Keratinocyte (primary cell): ENCODE measurements around the gene STAC. TPM values are rescaled to one million over a fixed set of nuclear protein-coding genes. Genes with fewer than 3 reads are reported as not detected.

Experiments used
- DNase-seq: peaks from one replicate; pipeline ENCODE4 v3.0.0-alpha.2; 2011; ENCODE audit warnings: low read depth, missing footprints, low spot score
- FAIRE-seq: peaks from 2 replicates; lab custom pipeline; 2011; peaks lifted over from hg19 to GRCh38; lab: Jason Lieb, UNC
- H2AFZ ChIP-seq: 2 replicates; pipeline ENCODE4 v1.6.0; 2012; ENCODE audit warnings: low read length, control low read depth, inconsistent platforms; ENCODE audit not compliant: control insufficient read depth
- H3K27ac ChIP-seq: 2 replicates; pipeline ENCODE4 v1.5.1; 2011; ENCODE audit warnings: low read length; ENCODE audit not compliant: control insufficient read depth, insufficient read depth
- H3K27me3 ChIP-seq: 3 replicates; pipeline ENCODE4 v1.6.0; 2011; ENCODE audit warnings: low read length; ENCODE audit not compliant: control insufficient read depth, insufficient read depth; ENCODE audit errors: extremely low read depth
- H3K36me3 ChIP-seq, 2 experiments: 2 replicates in 1 of 2; 3 replicates in 1 of 2; pipeline ENCODE4 v1.5.1; 2011; ENCODE audit warnings: low read length in 2 of 2, mild to moderate bottlenecking in 1 of 2; ENCODE audit not compliant: control insufficient read depth in 2 of 2, insufficient read depth in 2 of 2; ENCODE audit errors: extremely low read depth in 1 of 2
- H3K4me1 ChIP-seq: 3 replicates; pipeline ENCODE4 v1.5.1; 2011; ENCODE audit warnings: low read length; ENCODE audit not compliant: control insufficient read depth, insufficient read depth; ENCODE audit errors: extremely low read depth
- H3K4me2 ChIP-seq: 3 replicates; pipeline ENCODE4 v1.6.0; 2011; ENCODE audit warnings: low read depth, low read length; ENCODE audit not compliant: control insufficient read depth, insufficient read depth; ENCODE audit errors: extremely low read depth
- H3K4me3 ChIP-seq, 3 experiments: fragments of 200-600 bp in 1 of 3; sonication (generic) in 1 of 3; 2 replicates in 2 of 3; 3 replicates in 1 of 3; pipeline ENCODE4 v1.5.1; 2011 to 2016; ENCODE audit warnings: low read length in 3 of 3, mild to moderate bottlenecking in 3 of 3, control low read depth in 2 of 3, inconsistent platforms in 1 of 3, low read depth in 1 of 3, mixed read lengths in 1 of 3, mixed run types in 1 of 3, moderate library complexity in 1 of 3; ENCODE audit not compliant: control insufficient read depth in 2 of 3, insufficient read depth in 2 of 3; ENCODE audit errors: extremely low read depth in 1 of 3
- H3K79me2 ChIP-seq: 2 replicates; pipeline ENCODE4 v1.6.0; 2012; ENCODE audit warnings: low read length; ENCODE audit not compliant: control insufficient read depth, insufficient read depth
- H3K9ac ChIP-seq: 3 replicates; pipeline ENCODE4 v1.6.0; 2011; ENCODE audit warnings: low read length; ENCODE audit not compliant: control insufficient read depth, insufficient read depth; ENCODE audit errors: extremely low read depth
- H3K9me1 ChIP-seq: 3 replicates; pipeline ENCODE4 v1.6.0; 2011; ENCODE audit warnings: low read length; ENCODE audit not compliant: control insufficient read depth, insufficient read depth; ENCODE audit errors: extremely low read depth
- H3K9me3 ChIP-seq: 2 replicates; pipeline ENCODE4 v1.5.1; 2012; ENCODE audit warnings: low read depth, low read length; ENCODE audit not compliant: control insufficient read depth
- H4K20me1 ChIP-seq: 3 replicates; pipeline ENCODE4 v1.6.0; 2011; ENCODE audit warnings: low read length; ENCODE audit not compliant: control insufficient read depth, insufficient read depth; ENCODE audit errors: extremely low read depth
- CTCF ChIP-seq, 3 experiments: IDR thresholded peaks in 1 of 3; conservative IDR thresholded peaks in 1 of 3; optimal IDR thresholded peaks in 1 of 3; 2 replicates in 2 of 3; 3 replicates in 1 of 3; pipeline versions ENCODE3 to v1.5.1; 2011; ENCODE audit warnings: low read length in 3 of 3, mild to moderate bottlenecking in 3 of 3, moderate library complexity in 2 of 3, control low read depth in 1 of 3, inconsistent platforms in 1 of 3; ENCODE audit not compliant: insufficient read depth in 2 of 3; ENCODE audit errors: extremely low read depth in 1 of 3
- EZH2 ChIP-seq: IDR thresholded peaks from one replicate; pipeline ENCODE4 v1.6.1; 2012; ENCODE audit warnings: inconsistent platforms, mild to moderate bottlenecking, low read length, moderate library complexity
- dilution Hi-C: fragments of 300-500 bp; cut with MboI; formaldehyde crosslinking; loops from one replicate; pipeline ENCODE4 v1.7.0; 2020; ENCODE audit warnings: low sequenced_read_pairs; ENCODE audit not compliant: extremely low pct_ligation_motif_present
- polyA plus RNA-seq, 5 experiments: library from polyadenylated mRNA; depleted of rRNA in 3 of 5; stranded (reverse) in 3 of 5; stranded (forward) in 1 of 5; unstranded in 1 of 5; fragments of >200 nt; gene quantifications; 1 replicate in 1 of 5; 2 replicates in 3 of 5; 3 replicates in 1 of 5; pipeline versions ENCODE4 v1.2.1 to v1.2.3, GENCODE V29; 2011 to 2012; ENCODE audit warnings: missing spikeins in 2 of 5, low read depth in 1 of 5, low replicate concordance in 1 of 5

The STAC gene
- polyA plus RNA-seq, 1 donor (not counting 4 experiments of a cell fraction or from before 2014, with no cell fraction given) = 7.9 TPM

DNA sequence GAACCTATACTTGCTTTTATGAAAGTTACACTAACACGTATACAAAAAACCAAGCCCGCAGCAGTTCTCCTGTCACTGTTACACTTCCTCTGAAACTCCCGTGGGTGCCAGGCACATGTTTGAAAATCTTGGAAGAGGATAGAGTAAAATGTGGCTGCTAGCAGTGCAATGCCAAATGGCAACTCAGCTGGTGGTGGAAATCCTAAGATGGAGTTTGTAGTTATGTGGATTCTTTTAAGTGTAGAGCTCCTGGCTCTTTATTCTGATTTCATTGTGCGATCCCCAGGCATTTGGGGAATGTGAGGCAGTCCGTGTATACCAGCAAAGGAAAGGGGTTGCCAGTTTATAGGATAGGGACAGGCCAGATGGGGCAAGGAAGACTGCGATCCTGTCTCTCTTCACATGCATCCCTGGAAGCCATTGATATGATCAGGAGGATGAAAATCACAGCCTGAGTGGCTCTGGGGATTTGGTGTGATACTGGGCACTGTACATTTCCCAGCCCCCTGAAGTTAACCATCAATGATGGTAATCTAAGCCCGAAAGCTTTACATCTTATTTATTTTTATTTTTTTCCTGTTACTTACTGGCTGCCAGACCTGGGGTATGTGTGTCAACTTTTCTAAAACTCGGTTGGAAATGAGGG lies 1.1 kb downstream of the STAC start:
- H3K9me1 ChIP-seq = no peaks in the 10 kb centered on the region
- H3K79me2 ChIP-seq = peaks cover 5% of the 10 kb centered on the region
- TF ChIP-seq EZH2 = no peak
- TF ChIP-seq CTCF (optimal IDR thresholded peaks at IDR 0.05 in 1 of 3, IDR thresholded peaks at IDR 0.05 in 1 of 3, conservative IDR thresholded peaks at IDR 0.05 in 1 of 3; ENCODE audit: extremely low read depth in 1 of 3, insufficient read depth in 2 of 3, low read length in 3 of 3) = no peak
- FAIRE-seq (no peak), DNase-seq (no peak)
- H3K4me1 ChIP-seq = peaks cover 15% of the 10 kb centered on the region
- H3K36me3 ChIP-seq = peaks cover 0 to 2% of the 10 kb centered on the region in 2 experiments
- H3K27me3 ChIP-seq = no peaks in the 10 kb centered on the region
- H2AFZ ChIP-seq = peak overlapping the region; percentile 93
- peak overlapping the region; percentile 61 to 82 (median 81) for H3K4me3 ChIP-seq
- H3K27ac ChIP-seq = no peak overlapping the region
- dilution Hi-C loops = no loop called here
- H4K20me1 ChIP-seq = no peaks in the 10 kb centered on the region
- no peaks in the 10 kb centered on the region for H3K9me3 ChIP-seq
- no peak overlapping the region for H3K9ac ChIP-seq
- H3K4me2 ChIP-seq = peak overlapping the region; percentile 83

DNA sequence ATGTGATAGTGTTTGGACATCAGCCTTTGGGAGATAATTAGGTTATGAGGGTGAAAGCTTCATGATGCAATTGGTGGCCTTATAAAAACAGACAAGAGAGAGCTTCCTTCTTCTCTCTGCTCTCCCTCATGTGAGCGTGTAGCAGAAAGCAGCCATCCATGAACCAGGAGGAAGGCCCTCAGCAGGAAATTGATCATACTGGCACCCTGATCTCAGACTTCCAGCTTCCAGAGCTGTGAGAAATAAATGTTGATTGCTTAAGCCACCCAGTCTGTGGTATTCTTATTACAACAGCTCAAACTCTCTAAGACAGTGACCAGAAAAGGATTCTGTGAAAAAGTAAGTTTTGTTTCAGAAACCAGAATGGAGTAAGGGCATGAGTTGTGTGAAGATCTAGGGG lies 13.3 kb downstream of the STAC start:
- Histone ChIP-seq H3K4me2 (no peak overlapping the region), H3K27me3 (no peaks in the 10 kb centered on the region), H4K20me1 (no peaks in the 10 kb centered on the region), H3K4me3 (no peak overlapping the region), H3K79me2 (no peaks in the 10 kb centered on the region), H2AFZ (no peak overlapping the region), H3K36me3 (no peaks in the 10 kb centered on the region), H3K9me1 (no peaks in the 10 kb centered on the region), H3K9ac (no peak overlapping the region), H3K4me1 (no peaks in the 10 kb centered on the region), H3K27ac (no peak overlapping the region), H3K9me3 (no peaks in the 10 kb centered on the region)
- DNase-seq (no peak), FAIRE-seq (no peak)
- TF ChIP-seq EZH2 (no peak), CTCF (optimal IDR thresholded peaks at IDR 0.05 in 1 of 3, IDR thresholded peaks at IDR 0.05 in 1 of 3, conservative IDR thresholded peaks at IDR 0.05 in 1 of 3; ENCODE audit: extremely low read depth in 1 of 3, insufficient read depth in 2 of 3, low read length in 3 of 3) (no peak)
- dilution Hi-C loops = no loop called here
